Dendritic cell treated with granulocyte-macrophage colony-stimulating factor and Interleukin-4, amounts not matched to agents 40 ng/mL and 50 ng/mL, for 4 days (primary cell): Measurements from ENCODE around the gene TSPAN5.

Experiments
- H3K27ac Mint-ChIP-seq: one replicate; pipeline ENCODE4 v1.8.0; 2022; ENCODE audit warnings: mild to moderate bottlenecking, mixed read lengths
- H3K27me3 Mint-ChIP-seq: one replicate; pipeline ENCODE4 v1.8.0; 2022; ENCODE audit warnings: mild to moderate bottlenecking, mixed read lengths
- H3K36me3 Mint-ChIP-seq: one replicate; pipeline ENCODE4 v1.8.0; 2022; ENCODE audit warnings: low read depth, mixed read lengths
- H3K4me1 Mint-ChIP-seq: one replicate; pipeline ENCODE4 v1.8.0; 2022; ENCODE audit warnings: low read depth, mixed read lengths
- H3K4me3 Mint-ChIP-seq: one replicate; pipeline ENCODE4 v1.8.0; 2022; ENCODE audit warnings: mild to moderate bottlenecking, moderate library complexity, mixed read lengths
- H3K9me3 Mint-ChIP-seq: one replicate; pipeline ENCODE4 v1.8.0; 2022; ENCODE audit warnings: mixed read lengths
- intact Hi-C: fragments of 100-400 bp; cut with micrococcal nuclease; formaldehyde crosslinking; loops from one replicate; pipeline ENCODE4 v1.15.0; 2022

Gene TSPAN5

DNA sequence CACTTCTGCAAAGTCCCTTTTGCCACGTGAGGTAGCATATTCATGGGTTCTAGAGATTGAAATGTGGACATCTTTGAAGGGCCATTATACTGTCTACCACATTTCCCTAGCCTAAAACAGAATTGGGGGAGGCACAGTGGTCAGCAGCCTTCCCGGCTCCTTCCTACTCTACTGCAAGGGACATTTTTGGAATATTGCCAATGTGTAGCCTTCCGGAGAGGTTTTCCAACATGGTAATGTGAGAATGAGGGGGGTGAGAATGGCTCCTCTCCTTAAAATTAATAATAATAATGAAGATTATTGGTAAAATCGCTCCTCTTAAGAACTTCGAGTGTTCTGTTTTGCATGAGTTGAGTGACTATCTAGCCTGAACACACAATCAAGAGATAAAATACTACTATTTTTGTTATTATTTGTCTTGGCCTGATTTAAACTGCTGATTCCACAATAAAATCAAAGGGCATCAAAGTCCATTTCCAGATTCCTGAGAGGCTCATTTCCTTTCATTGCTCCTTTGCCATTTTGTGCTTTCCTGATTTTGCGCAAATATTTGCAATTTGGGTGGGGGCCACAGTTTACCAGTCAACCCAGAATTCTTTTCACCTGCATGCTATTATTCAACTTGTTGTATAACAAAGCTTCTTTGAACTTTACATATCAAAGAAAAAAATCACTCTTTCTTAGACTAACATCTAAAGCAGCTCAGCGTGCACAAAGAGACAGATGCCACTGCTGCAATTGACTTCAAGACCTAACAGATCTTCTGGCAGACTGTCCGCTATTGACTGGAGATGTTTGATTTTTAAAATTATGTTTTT, 27.0 kb upstream of the TSPAN5 start:
- Mint-ChIP-seq H3K4me3 (no peak overlapping the region), H3K9me3 (no peaks in the 10 kb centered on the region), H3K4me1 (no peaks in the 10 kb centered on the region), H3K27me3 (no peaks in the 10 kb centered on the region), H3K27ac (no peak overlapping the region), H3K36me3 (no peaks in the 10 kb centered on the region)
- intact Hi-C loops: no loop called here

DNA sequence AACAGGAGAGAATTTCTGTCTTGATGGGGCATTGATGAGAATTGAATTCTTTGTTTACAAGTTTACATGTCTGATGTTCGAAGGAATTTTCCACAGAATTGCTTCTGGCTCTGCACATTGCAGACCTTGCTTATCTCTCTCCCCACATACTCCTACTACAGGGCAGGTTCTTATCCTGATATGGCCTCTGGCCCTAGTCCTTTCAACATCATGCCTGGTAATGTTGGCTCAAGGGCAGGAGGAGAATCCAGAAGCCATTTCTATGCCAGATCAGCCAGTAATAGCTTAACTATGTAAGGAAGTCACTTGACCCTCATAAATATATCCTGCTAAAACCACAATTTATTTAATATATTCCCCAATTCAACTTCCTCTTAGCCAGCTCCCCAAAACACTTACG, 24.3 kb upstream of the TSPAN5 start:
- no peaks in the 10 kb centered on the region for H3K9me3 Mint-ChIP-seq
- no peaks in the 10 kb centered on the region for H3K4me1 Mint-ChIP-seq
- H3K4me3 Mint-ChIP-seq: no peak overlapping the region
- no peak overlapping the region for H3K27ac Mint-ChIP-seq
- no peaks in the 10 kb centered on the region for H3K27me3 Mint-ChIP-seq
- H3K36me3 Mint-ChIP-seq: no peaks in the 10 kb centered on the region
- intact Hi-C loops: no loop called here

GRCh38 chr4:98680806-98681205, 22.4 kb upstream of the TSPAN5 start:
- Mint-ChIP-seq H3K27me3 (no peaks in the 10 kb centered on the region), H3K4me3 (no peak overlapping the region), H3K36me3 (no peaks in the 10 kb centered on the region), H3K4me1 (no peaks in the 10 kb centered on the region), H3K9me3 (no peaks in the 10 kb centered on the region), H3K27ac (no peak overlapping the region)
- intact Hi-C loops: no loop called here

DNA sequence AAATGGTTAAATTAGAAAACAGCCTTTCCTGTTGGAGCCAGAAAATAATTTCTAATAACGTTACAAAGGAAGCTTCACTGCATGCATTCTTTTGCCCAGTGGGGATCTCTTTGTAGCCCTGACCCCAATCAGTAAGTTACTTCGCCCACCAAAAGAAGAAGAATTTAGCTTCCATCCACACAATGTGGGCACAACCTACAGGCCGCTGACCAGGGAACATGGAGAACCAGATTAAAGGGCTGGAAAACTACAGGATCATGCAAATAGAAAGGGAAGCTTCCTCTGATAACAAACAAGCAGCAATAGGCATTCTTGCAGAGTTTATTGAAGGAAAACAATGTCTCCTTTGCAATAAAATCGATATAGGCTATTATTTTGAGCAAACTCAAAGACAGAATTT, 21.3 kb upstream of the TSPAN5 start:
- H3K27me3 Mint-ChIP-seq: no peaks in the 10 kb centered on the region
- intact Hi-C loops: no loop called here
- no peaks in the 10 kb centered on the region for H3K9me3 Mint-ChIP-seq
- no peak overlapping the region for H3K27ac Mint-ChIP-seq
- no peaks in the 10 kb centered on the region for H3K4me1 Mint-ChIP-seq
- H3K36me3 Mint-ChIP-seq: no peaks in the 10 kb centered on the region
- H3K4me3 Mint-ChIP-seq: no peak overlapping the region

GRCh38 chr4:98677799-98678198, 19.4 kb upstream of the TSPAN5 start:
- Mint-ChIP-seq H3K27me3 (peaks cover 6% of the 10 kb centered on the region), H3K27ac (no peak overlapping the region), H3K4me1 (no peaks in the 10 kb centered on the region), H3K36me3 (no peaks in the 10 kb centered on the region), H3K4me3 (no peak overlapping the region), H3K9me3 (no peaks in the 10 kb centered on the region)
- intact Hi-C loops: no loop called here

DNA sequence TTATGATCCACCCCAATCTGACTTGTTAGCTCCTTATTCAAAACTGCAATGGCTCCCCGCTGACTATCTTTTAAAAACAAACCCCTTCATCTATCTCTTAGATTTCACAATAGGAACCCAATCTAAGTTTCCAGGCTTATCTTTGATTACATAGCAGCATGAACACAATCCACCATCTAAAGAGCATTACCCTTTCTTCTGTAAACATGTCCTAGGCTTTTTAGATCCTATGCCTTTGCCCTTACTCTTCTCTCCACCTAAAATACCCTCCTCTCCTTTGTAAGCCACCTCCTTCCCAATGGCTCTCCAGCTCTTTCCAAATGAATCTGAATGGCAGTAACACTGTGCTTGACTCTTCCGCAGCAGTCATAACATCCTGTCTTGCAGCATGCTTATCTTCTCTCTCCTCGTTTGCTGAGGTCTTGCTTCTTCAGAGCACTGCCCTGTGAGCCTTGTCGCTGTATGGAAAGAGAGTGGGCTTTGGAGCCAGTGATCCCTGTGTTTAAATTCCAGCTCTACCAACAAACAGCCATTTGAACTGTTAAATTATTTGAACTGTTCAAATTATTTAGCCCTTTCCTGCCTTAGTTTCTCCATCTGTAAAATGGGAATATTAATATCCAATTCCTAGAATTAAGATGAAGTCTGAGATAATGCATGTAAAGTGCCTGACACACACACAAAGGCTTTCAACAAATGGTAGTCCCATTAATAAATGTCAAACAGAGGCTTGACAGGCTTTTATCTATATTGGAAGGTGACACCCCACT, 16.2 kb upstream of the TSPAN5 start:
- Mint-ChIP-seq H3K36me3 (no peaks in the 10 kb centered on the region), H3K9me3 (no peaks in the 10 kb centered on the region), H3K27ac (no peak overlapping the region), H3K27me3 (peaks cover 10% of the 10 kb centered on the region), H3K4me3 (no peak overlapping the region), H3K4me1 (no peaks in the 10 kb centered on the region)
- intact Hi-C loops: no loop called here

DNA sequence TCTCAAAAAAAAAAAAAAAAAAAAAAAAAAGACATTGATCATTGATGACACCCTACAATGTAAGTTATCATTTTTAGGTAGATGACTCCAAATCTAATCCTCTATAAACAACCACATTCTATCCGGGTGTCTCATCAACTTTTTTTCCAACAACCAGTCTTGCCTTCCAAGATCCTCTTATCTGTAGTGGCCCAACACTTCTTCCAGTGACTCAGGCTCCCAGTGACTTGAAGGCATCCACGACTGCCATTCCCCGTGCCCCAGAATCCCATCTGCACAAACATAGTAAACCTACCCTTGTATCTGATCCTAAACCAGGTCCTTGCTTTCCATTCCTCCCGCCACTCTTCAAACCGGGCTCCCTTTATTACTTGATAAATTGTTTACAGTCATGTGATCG, 15.6 kb upstream of the TSPAN5 start:
- H3K9me3 Mint-ChIP-seq: no peaks in the 10 kb centered on the region
- H3K36me3 Mint-ChIP-seq: no peaks in the 10 kb centered on the region
- intact Hi-C loops: no loop called here
- peaks cover 10% of the 10 kb centered on the region for H3K27me3 Mint-ChIP-seq
- H3K27ac Mint-ChIP-seq: no peak overlapping the region
- no peaks in the 10 kb centered on the region for H3K4me1 Mint-ChIP-seq
- H3K4me3 Mint-ChIP-seq: no peak overlapping the region

GRCh38 chr4:98673288-98673644, 14.9 kb upstream of the TSPAN5 start:
- H3K9me3 Mint-ChIP-seq: no peaks in the 10 kb centered on the region
- H3K27me3 Mint-ChIP-seq: peaks cover 10% of the 10 kb centered on the region
- H3K36me3 Mint-ChIP-seq: no peaks in the 10 kb centered on the region
- no peak overlapping the region for H3K27ac Mint-ChIP-seq
- intact Hi-C loops: no loop called here
- no peaks in the 10 kb centered on the region for H3K4me1 Mint-ChIP-seq
- no peak overlapping the region for H3K4me3 Mint-ChIP-seq

DNA sequence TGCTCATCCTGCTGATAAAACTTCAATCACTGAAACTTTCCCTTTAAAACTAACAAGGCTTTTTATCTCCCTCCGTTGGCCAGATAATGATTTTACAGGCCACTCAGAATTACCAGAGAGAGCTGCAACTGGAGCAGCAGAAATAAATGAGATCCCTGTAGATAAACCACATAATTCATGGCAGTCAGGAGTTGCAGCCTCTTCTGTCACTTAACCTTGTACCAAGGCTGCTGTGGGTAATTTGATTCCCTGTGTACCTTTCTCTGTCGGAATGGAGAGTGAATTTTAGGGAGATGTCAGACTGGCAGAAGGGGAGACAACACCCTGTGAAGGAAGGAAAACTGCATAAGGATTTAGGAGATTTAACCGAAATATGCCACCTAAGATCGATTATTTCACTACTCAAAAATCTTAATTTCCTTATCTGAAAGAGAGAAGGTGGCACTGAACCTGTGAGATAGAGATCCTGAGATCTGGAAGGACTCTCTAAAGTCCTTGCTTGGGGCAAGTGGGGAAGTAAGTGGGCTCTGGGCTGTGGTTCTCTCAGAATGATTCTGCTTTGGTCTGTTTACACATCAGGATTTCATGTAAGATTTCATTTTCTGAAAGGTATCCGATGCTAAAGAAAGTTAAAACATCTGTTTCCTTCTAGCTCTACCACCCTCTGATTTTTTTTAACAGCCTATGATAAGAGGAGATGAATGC, 14.3 kb upstream of the TSPAN5 start:
- H3K27ac Mint-ChIP-seq: no peak overlapping the region
- no peaks in the 10 kb centered on the region for H3K36me3 Mint-ChIP-seq

DNA sequence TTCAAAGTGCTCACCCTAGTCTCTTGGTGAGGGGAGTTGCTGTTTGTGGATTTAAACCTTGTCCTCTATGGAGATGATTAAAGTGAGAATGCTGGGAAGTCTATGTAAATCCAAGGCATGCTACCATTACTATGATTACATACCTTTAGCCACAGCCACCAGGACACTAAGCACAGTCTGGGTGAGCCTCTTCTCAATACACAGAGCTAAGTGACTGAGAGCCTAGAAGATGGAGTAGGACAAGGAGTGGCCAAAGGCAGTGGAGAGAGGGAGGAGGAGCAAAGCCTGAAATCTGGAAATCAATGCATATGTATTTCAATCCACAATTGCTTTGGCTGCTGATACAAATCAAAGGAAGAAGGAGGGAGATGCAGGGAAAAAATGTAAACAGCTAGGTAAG, 12.7 kb upstream of the TSPAN5 start:
- Mint-ChIP-seq H3K4me1 (no peaks in the 10 kb centered on the region), H3K27ac (no peak overlapping the region), H3K27me3 (peaks cover 10% of the 10 kb centered on the region), H3K36me3 (no peaks in the 10 kb centered on the region), H3K4me3 (no peak overlapping the region), H3K9me3 (no peaks in the 10 kb centered on the region)
- intact Hi-C loops: no loop called here

More for the DNA sequence above, 14.3 kb upstream of the TSPAN5 start:
- H3K27me3 Mint-ChIP-seq: peaks cover 10% of the 10 kb centered on the region
- intact Hi-C loops: no loop called here
- H3K9me3 Mint-ChIP-seq: no peaks in the 10 kb centered on the region
- no peaks in the 10 kb centered on the region for H3K4me1 Mint-ChIP-seq
- H3K4me3 Mint-ChIP-seq: no peak overlapping the region

DNA sequence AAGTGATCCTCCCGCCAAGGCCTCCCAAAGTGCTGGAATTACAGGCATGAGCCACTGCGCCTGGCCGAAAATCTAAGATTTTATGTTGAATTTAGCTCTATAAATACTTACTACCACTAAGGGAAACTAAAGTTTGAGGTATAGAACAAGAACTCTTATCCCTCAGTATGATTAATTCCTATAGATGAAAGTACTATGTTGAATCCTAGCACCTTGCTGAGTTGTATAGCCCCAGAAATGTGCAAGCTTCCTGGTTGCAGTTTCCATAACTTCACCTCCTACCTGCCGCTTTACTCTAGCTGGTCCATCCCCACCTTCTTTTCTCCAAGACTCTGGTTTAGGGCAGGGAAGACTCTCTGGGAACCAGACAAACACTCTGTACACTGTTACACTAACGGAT, 11.8 kb upstream of the TSPAN5 start:
- Mint-ChIP-seq H3K9me3 (no peaks in the 10 kb centered on the region), H3K36me3 (no peaks in the 10 kb centered on the region), H3K27me3 (peaks cover 10% of the 10 kb centered on the region), H3K27ac (no peak overlapping the region), H3K4me1 (no peaks in the 10 kb centered on the region), H3K4me3 (no peak overlapping the region)
- intact Hi-C loops: no loop called here

- Mint-ChIP-seq H3K27me3 (peaks cover 9% of the 10 kb centered on the region), H3K4me3 (no peak overlapping the region), H3K36me3 (no peaks in the 10 kb centered on the region), H3K9me3 (no peaks in the 10 kb centered on the region), H3K27ac (no peak overlapping the region), H3K4me1 (peaks cover 1% of the 10 kb centered on the region)
- intact Hi-C loops: loop anchor here (10.0 kb wide), 1 partner anchor 405 kb away; the partner anchor contains the start of gene RAP1GDS1
Observed at GRCh38 chr4:98669577-98669976, 11.2 kb upstream of the TSPAN5 start.

GRCh38 chr4:98664959-98665358, 6.5 kb upstream of the TSPAN5 start:
- intact Hi-C loops: loop anchor here (10.0 kb wide), 1 partner anchor 400 kb away; the partner anchor contains the start of gene RAP1GDS1
- Mint-ChIP-seq H3K4me1 (peaks cover 22% of the 10 kb centered on the region), H3K27me3 (peaks cover 17% of the 10 kb centered on the region), H3K4me3 (no peak overlapping the region), H3K27ac (no peak overlapping the region), H3K36me3 (no peaks in the 10 kb centered on the region), H3K9me3 (no peaks in the 10 kb centered on the region)
